ENCODE data around the gene QDPR.

DNA sequence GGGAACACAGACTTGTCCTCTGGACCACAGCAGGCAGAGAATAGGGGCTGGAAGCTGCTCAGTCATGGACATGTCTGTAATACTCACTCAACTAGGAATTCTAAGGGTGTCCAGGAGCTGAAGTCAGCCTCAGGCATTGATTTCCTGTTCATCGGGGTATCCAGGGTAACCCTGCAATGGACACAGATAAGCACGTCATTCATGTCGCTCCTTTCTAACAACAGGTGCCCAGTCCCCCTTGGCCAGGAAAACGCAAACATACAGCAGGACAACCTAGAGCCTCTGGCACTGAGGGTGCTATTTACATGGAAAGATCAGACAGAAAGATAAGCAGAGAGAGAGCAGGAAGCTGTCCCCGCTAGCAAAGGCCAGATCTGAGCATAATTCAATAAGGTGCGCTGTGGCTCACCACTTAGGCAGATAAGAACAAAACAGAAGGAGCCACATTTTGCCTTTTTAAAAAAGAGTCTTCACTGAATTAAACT is 21.3 kb downstream of the QDPR start:
- no peak for TF ChIP-seq EZH2 (IDR thresholded peaks at IDR 0.05; ENCODE audit: borderline replicate concordance, insufficient read depth, low read depth, low read length, poor library complexity, severe bottlenecking)
- TF ChIP-seq, protein P1, sequence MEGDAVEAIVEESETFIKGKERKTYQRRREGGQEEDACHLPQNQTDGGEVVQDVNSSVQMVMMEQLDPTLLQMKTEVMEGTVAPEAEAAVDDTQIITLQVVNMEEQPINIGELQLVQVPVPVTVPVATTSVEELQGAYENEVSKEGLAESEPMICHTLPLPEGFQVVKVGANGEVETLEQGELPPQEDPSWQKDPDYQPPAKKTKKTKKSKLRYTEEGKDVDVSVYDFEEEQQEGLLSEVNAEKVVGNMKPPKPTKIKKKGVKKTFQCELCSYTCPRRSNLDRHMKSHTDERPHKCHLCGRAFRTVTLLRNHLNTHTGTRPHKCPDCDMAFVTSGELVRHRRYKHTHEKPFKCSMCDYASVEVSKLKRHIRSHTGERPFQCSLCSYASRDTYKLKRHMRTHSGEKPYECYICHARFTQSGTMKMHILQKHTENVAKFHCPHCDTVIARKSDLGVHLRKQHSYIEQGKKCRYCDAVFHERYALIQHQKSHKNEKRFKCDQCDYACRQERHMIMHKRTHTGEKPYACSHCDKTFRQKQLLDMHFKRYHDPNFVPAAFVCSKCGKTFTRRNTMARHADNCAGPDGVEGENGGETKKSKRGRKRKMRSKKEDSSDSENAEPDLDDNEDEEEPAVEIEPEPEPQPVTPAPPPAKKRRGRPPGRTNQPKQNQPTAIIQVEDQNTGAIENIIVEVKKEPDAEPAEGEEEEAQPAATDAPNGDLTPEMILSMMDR (IDR thresholded peaks at IDR 0.05), result no peak

Measured in B cell (primary cell).